HepG2 (cell line): ENCODE results near the gene ZNF442. TPM values are rescaled to one million over a fixed set of nuclear protein-coding genes. Genes with fewer than 3 reads are reported as not detected.

Source experiments
- ATAC-seq: fragments of 200-7000 bp; cut with Tn5 transposase; 3 replicates; pipeline ENCODE4 v1.9.1; 2020; ENCODE audit warnings: mild to moderate bottlenecking, moderate library complexity
- BruUV-seq: library from RNA; stranded (reverse); fragments of 400-500 nt; replicated peaks from 2 replicates; lab custom pipeline; 2021; lab: Mats Ljungman, UMichigan
- CTCF ChIA-PET: fragments of 300-600 bp; formaldehyde crosslinking; extraction: SDS; loops from one replicate; lab custom pipeline; 2021; ENCODE audit warnings: low total read pairs, inconsistent platforms, low intra/inter-chr PET ratio; lab: Yijun Ruan, JAX
- POLR2A ChIA-PET: fragments of 350-600 bp; sonication (Branson Sonifier 250); formaldehyde crosslinking; loops from one replicate; lab custom pipeline; 2020; ENCODE audit warnings: antibody characterized with exemption, inconsistent platforms; lab: Yijun Ruan, JAX
- DNase-seq: peaks from one replicate; pipeline ENCODE4 v3.0.0-alpha.2; 2015; ENCODE audit warnings: low spot score
- FAIRE-seq: peaks from 3 replicates; lab custom pipeline; 2011; peaks lifted over from hg19 to GRCh38; lab: Jason Lieb, UNC
- H2AFZ ChIP-seq: one replicate; pipeline ENCODE4 v1.6.1; 2011; ENCODE audit warnings: low read length, inconsistent platforms
- H3K27ac ChIP-seq: fragments of 300-600 bp; 3 replicates; pipeline ENCODE4 v1.8.0; 2011; ENCODE audit warnings: mixed run types, mild to moderate bottlenecking, mixed read lengths, low read length, inconsistent platforms; ENCODE audit not compliant: insufficient read depth; ENCODE audit errors: extremely low read length
- H3K27me3 ChIP-seq, 2 experiments: fragments of 200-600 bp in 1 of 2; 2 replicates in 1 of 2; 3 replicates in 1 of 2; pipeline versions ENCODE4 v1.6.0 to v1.8.0; 2011; ENCODE audit warnings: low read length in 2 of 2, mild to moderate bottlenecking in 2 of 2, moderate library complexity in 2 of 2, inconsistent platforms in 1 of 2; ENCODE audit not compliant: insufficient read depth in 2 of 2, control insufficient read depth in 1 of 2
- H3K36me3 ChIP-seq, 2 experiments: fragments of 200-600 bp in 1 of 2; replicated peaks in 1 of 2; 2 replicates in 1 of 2; 3 replicates in 1 of 2; pipeline versions ENCODE4 v1.5.1 to v1.8.0; 2011; ENCODE audit warnings: low read length in 2 of 2, inconsistent platforms in 1 of 2; ENCODE audit not compliant: insufficient read depth in 2 of 2, control insufficient read depth in 1 of 2
- H3K4me1 ChIP-seq: 2 replicates; pipeline ENCODE4 v1.5.1; 2012; ENCODE audit warnings: low read length, inconsistent platforms; ENCODE audit not compliant: insufficient read depth
- H3K4me2 ChIP-seq: 2 replicates; pipeline ENCODE4 v1.6.0; 2011; ENCODE audit warnings: low read depth, low read length, inconsistent platforms
- H3K4me3 ChIP-seq, 3 experiments: fragments of 200-600 bp in 1 of 3; sonication (generic), shearing (Covaris generic) in 1 of 3; replicated peaks in 1 of 3; 2 replicates each; pipeline ENCODE4 v1.5.1; 2011 to 2016; ENCODE audit warnings: low read length in 3 of 3, inconsistent platforms in 2 of 3, low read depth in 2 of 3, mild to moderate bottlenecking in 2 of 3, control low read depth in 1 of 3, mixed read lengths in 1 of 3; ENCODE audit not compliant: insufficient read depth in 1 of 3
- H3K79me2 ChIP-seq: one replicate; pipeline ENCODE4 v1.6.1; 2011; ENCODE audit warnings: low read length, inconsistent platforms; ENCODE audit not compliant: insufficient read depth
- H3K9ac ChIP-seq: 2 replicates; pipeline ENCODE4 v1.6.0; 2011; ENCODE audit warnings: mild to moderate bottlenecking, low read depth, low read length, inconsistent platforms; ENCODE audit not compliant: insufficient read depth
- H3K9me3 ChIP-seq: 2 replicates; pipeline ENCODE4 v1.5.1; 2012; ENCODE audit warnings: mild to moderate bottlenecking, low read length
- H4K20me1 ChIP-seq: 2 replicates; pipeline ENCODE4 v1.6.0; 2011; ENCODE audit warnings: inconsistent platforms, mild to moderate bottlenecking, low read length, moderate library complexity; ENCODE audit not compliant: insufficient read depth
- BRCA1 ChIP-seq: sonication (generic); formaldehyde crosslinking; IDR thresholded peaks from 2 replicates; pipeline ENCODE4 v1.4.0; 2020; ENCODE audit warnings: missing genetic modification reagents
- SMYD3 ChIP-seq: sonication (generic); formaldehyde crosslinking; IDR thresholded peaks from 2 replicates; pipeline ENCODE4 v1.8.1; 2023; ENCODE audit warnings: mild to moderate bottlenecking, missing genetic modification reagents
- SUZ12 ChIP-seq: fragments of 150-350 bp; IDR thresholded peaks from 2 replicates; pipeline ENCODE4 v1.6.1; 2014; ENCODE audit warnings: low read depth, low read length
- ZBTB20 ChIP-seq: sonication (generic); formaldehyde crosslinking; IDR thresholded peaks from 2 replicates; pipeline ENCODE4 v1.8.1; 2023; ENCODE audit warnings: missing genetic modification reagents, low read depth, mild to moderate bottlenecking, borderline replicate concordance
- ZNF761 ChIP-seq: sonication (generic); formaldehyde crosslinking; conservative IDR thresholded peaks from 2 replicates; pipeline ENCODE4 v1.4.0; 2020; ENCODE audit warnings: mild to moderate bottlenecking, missing genetic modification reagents
- WGBS: methylation state at CpG from one replicate; pipeline ENCODE4 v1.1.6; 2017; ENCODE audit warnings: low lambda C conversion rate; 5-methylcytosine and 5-hydroxymethylcytosine counted together
- in situ Hi-C: cut with HindIII; loops from 2 replicates; pipeline ENCODE4 v1.10.0; 2017; ENCODE audit warnings: low pct_unique_long_range_greater_than_20kb; ENCODE audit not compliant: extremely low pct_ligation_motif_present
- intact Hi-C: fragments of 100-400 bp; cut with micrococcal nuclease; formaldehyde crosslinking; loops from one replicate; pipeline ENCODE4 v1.10.0; 2022; ENCODE audit not compliant: unreplicated experiment
- polyA plus RNA-seq, 8 experiments: library from polyadenylated mRNA; depleted of rRNA in 3 of 8; stranded (reverse) in 7 of 8; unstranded in 1 of 8; fragments of >200 nt; fragmentation: Illumina TruSeq in 4 of 8; extraction: Trizol in 4 of 8; gene quantifications; 2 replicates each; pipeline versions ENCODE4 v1.2.1 to v1.2.3, GENCODE V29; 2011 to 2016; ENCODE audit warnings: low read depth in 4 of 8, missing spikeins in 1 of 8, mixed read lengths in 1 of 8; ENCODE audit not compliant: insufficient read depth in 1 of 8
- total RNA-seq, 5 experiments: library from RNA; depleted of rRNA; stranded (reverse); fragments of >200 nt; fragmentation: Illumina TruSeq; extraction: Trizol; gene quantifications; 2 replicates each; pipeline ENCODE4 v1.2.3, GENCODE V29; 2016; ENCODE audit warnings: low read depth in 1 of 5
- TF ChIP-seq, protein P1 (sequence below): IDR thresholded peaks from 2 replicates; pipeline ENCODE4 v1.6.1; 2016; ENCODE audit warnings: mild to moderate bottlenecking
- TF ChIP-seq, protein P2 (sequence below): sonication (generic); formaldehyde crosslinking; IDR thresholded peaks from 2 replicates; pipeline ENCODE4 v1.5.0; 2020; ENCODE audit warnings: mild to moderate bottlenecking, missing genetic modification reagents, borderline replicate concordance

ZNF442 gene
- total and polyA plus RNA-seq, 2 of the 13 experiments (the other 11 are each of a cell fraction or from before 2014, with no cell fraction given): 1.0 to 6.0 TPM

DNA sequence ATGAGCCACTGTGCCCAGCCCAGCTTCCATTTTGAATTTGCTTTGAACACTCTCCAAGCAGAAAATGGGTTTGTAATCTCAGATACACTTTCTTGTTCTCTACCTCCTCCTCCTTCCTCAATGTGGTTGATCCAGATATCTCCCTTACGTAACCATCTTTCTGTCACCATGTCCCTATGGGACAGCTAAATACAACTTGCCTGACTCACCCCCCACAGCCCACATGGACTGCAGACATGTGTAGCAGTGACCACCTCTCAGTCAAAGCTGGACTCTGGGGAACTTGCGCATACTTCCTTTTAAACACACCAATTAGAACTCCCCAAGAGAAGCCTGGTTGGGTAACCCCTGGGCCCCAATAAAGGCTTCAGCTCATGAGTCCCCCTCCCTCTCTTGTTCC is 46.4 kb upstream of the ZNF442 start:
- DNase-seq (no peak), FAIRE-seq (no peak), ATAC-seq (no peak)
- ChIA-PET POLR2A (no interaction called here), CTCF (no interaction called here)
- Histone ChIP-seq H4K20me1 (no peaks in the 10 kb centered on the region), H3K4me1 (no peaks in the 10 kb centered on the region), H3K36me3 (no peaks in the 10 kb centered on the region), H3K79me2 (no peaks in the 10 kb centered on the region), H2AFZ (no peak overlapping the region), H3K27ac (no peak overlapping the region), H3K9ac (no peak overlapping the region), H3K4me3 (no peak overlapping the region), H3K27me3 (no peaks in the 10 kb centered on the region), H3K9me3 (0 out of 2 replicates have a peak, but pooled peaks cover 4% of the 10 kb centered on the region), H3K4me2 (no peak overlapping the region)
- WGBS: 100% methylated on average over 2 of the region's 2 CpGs
- in situ Hi-C loops (no loop called here), intact Hi-C loops (no loop called here)
- TF ChIP-seq, protein P1, sequence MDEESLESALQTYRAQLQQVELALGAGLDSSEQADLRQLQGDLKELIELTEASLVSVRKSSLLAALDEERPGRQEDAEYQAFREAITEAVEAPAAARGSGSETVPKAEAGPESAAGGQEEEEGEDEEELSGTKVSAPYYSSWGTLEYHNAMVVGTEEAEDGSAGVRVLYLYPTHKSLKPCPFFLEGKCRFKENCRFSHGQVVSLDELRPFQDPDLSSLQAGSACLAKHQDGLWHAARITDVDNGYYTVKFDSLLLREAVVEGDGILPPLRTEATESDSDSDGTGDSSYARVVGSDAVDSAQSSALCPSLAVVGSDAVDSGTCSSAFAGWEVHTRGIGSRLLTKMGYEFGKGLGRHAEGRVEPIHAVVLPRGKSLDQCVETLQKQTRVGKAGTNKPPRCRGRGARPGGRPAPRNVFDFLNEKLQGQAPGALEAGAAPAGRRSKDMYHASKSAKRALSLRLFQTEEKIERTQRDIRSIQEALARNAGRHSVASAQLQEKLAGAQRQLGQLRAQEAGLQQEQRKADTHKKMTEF: no peak
- TF ChIP-seq ZBTB20 (CRISPR knock-in tag): no peak
- TF ChIP-seq SUZ12: no peak
- TF ChIP-seq, protein P2, sequence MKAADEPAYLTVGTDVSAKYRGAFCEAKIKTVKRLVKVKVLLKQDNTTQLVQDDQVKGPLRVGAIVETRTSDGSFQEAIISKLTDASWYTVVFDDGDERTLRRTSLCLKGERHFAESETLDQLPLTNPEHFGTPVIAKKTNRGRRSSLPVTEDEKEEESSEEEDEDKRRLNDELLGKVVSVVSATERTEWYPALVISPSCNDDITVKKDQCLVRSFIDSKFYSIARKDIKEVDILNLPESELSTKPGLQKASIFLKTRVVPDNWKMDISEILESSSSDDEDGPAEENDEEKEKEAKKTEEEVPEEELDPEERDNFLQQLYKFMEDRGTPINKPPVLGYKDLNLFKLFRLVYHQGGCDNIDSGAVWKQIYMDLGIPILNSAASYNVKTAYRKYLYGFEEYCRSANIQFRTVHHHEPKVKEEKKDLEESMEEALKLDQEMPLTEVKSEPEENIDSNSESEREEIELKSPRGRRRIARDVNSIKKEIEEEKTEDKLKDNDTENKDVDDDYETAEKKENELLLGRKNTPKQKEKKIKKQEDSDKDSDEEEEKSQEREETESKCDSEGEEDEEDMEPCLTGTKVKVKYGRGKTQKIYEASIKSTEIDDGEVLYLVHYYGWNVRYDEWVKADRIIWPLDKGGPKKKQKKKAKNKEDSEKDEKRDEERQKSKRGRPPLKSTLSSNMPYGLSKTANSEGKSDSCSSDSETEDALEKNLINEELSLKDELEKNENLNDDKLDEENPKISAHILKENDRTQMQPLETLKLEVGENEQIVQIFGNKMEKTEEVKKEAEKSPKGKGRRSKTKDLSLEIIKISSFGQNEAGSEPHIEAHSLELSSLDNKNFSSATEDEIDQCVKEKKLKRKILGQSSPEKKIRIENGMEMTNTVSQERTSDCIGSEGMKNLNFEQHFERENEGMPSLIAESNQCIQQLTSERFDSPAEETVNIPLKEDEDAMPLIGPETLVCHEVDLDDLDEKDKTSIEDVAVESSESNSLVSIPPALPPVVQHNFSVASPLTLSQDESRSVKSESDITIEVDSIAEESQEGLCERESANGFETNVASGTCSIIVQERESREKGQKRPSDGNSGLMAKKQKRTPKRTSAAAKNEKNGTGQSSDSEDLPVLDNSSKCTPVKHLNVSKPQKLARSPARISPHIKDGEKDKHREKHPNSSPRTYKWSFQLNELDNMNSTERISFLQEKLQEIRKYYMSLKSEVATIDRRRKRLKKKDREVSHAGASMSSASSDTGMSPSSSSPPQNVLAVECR (CRISPR knock-in tag): no peak
- no peak for TF ChIP-seq BRCA1
- TF ChIP-seq ZNF761 (CRISPR knock-in tag): no peak
- TF ChIP-seq SMYD3: no peak
- BruUV-seq: no TSS peak
